H1 (cell line): ENCODE results near the gene IL37. TPM values are rescaled to one million over a fixed set of nuclear protein-coding genes. Genes with fewer than 3 reads are reported as not detected.

Experiments used
- CTCF ChIA-PET: fragments of 300-600 bp; sonication (Branson Sonifier 250); formaldehyde crosslinking; loops from one replicate; lab custom pipeline; 2021; ENCODE audit not compliant: partially characterized antibody; lab: Charles Lee
- POLR2A ChIA-PET: fragments of 300-600 bp; sonication (Branson Sonifier 250); formaldehyde crosslinking; loops from one replicate; lab custom pipeline; 2021; ENCODE audit warnings: inconsistent platforms; ENCODE audit not compliant: partially characterized antibody; lab: Charles Lee
- DNase-seq, 2 experiments: peaks; one replicate each; pipeline versions ENCODE4 v3.0.0 to v3.0.0-alpha.2; 2010 to 2022; ENCODE audit warnings: low spot score in 2 of 2, low read depth in 1 of 2, mixed read lengths in 1 of 2
- FAIRE-seq: peaks from 2 replicates; lab custom pipeline; 2011; peaks lifted over from hg19 to GRCh38; lab: Jason Lieb, UNC
- H2AFZ ChIP-seq: 2 replicates; pipeline ENCODE4 v1.8.1; 2012; ENCODE audit warnings: low read length, inconsistent platforms
- H2AK5ac ChIP-seq: 2 replicates; pipeline ENCODE4 v1.6.1; 2013; ENCODE audit warnings: low read depth, low read length
- H2BK120ac ChIP-seq: replicated peaks from 2 replicates; pipeline ENCODE3; 2013; ENCODE audit warnings: low read depth, low read length, inconsistent platforms
- H2BK12ac ChIP-seq: 2 replicates; pipeline ENCODE4 v1.6.1; 2013; ENCODE audit warnings: low read depth, low read length
- H2BK15ac ChIP-seq: 2 replicates; pipeline ENCODE4 v1.6.1; 2013; ENCODE audit warnings: low read length
- H2BK20ac ChIP-seq: 2 replicates; pipeline ENCODE4 v1.6.1; 2013; ENCODE audit warnings: low read length
- H2BK5ac ChIP-seq: 2 replicates; pipeline ENCODE4 v1.6.1; 2013; ENCODE audit warnings: low read depth, low read length
- H3K14ac ChIP-seq: 2 replicates; pipeline ENCODE4 v1.6.1; 2013; ENCODE audit warnings: inconsistent platforms; ENCODE audit not compliant: insufficient read length
- H3K18ac ChIP-seq: 2 replicates; pipeline ENCODE4 v1.6.1; 2013; ENCODE audit warnings: low read length; ENCODE audit errors: extremely low read depth
- H3K23ac ChIP-seq: 2 replicates; pipeline ENCODE4 v1.6.1; 2013; ENCODE audit warnings: inconsistent platforms; ENCODE audit not compliant: insufficient read length
- H3K23me2 ChIP-seq: 2 replicates; pipeline ENCODE4 v1.6.1; 2013; ENCODE audit warnings: low read depth, low read length
- H3K27ac ChIP-seq: 2 replicates; pipeline ENCODE4 v1.6.1; 2011; ENCODE audit warnings: low read depth, low read length, inconsistent platforms
- H3K27me3 ChIP-seq, 4 experiments: replicated peaks in 1 of 4; 1 replicate in 1 of 4; 2 replicates in 3 of 4; pipeline versions ENCODE4 v1.6.1 to v1.8.1; 2011 to 2013; ENCODE audit warnings: low read length in 3 of 4, mild to moderate bottlenecking in 3 of 4, inconsistent platforms in 2 of 4, mixed read lengths in 2 of 4, moderate library complexity in 1 of 4; ENCODE audit not compliant: control insufficient read depth in 3 of 4, insufficient read depth in 3 of 4; ENCODE audit errors: extremely low read depth in 1 of 4
- H3K36me3 ChIP-seq, 4 experiments: 2 replicates each; pipeline versions ENCODE4 v1.6.1 to v1.8.1; 2011 to 2013; ENCODE audit warnings: mild to moderate bottlenecking in 4 of 4, low read length in 3 of 4, moderate library complexity in 2 of 4, control low read depth in 1 of 4, inconsistent platforms in 1 of 4; ENCODE audit not compliant: insufficient read depth in 4 of 4, control insufficient read depth in 2 of 4
- H3K4ac ChIP-seq: replicated peaks from 2 replicates; pipeline ENCODE3; 2013; ENCODE audit warnings: low read length, low read depth, mixed read lengths, inconsistent platforms; ENCODE audit not compliant: insufficient read length
- H3K4me1 ChIP-seq, 4 experiments: replicated peaks in 1 of 4; 1 replicate in 1 of 4; 2 replicates in 3 of 4; pipeline versions ENCODE4 v1.6.1 to v1.8.1; 2011 to 2013; ENCODE audit warnings: low read length in 3 of 4, inconsistent platforms in 2 of 4, mixed read lengths in 1 of 4; ENCODE audit not compliant: insufficient read depth in 4 of 4, control insufficient read depth in 3 of 4
- H3K4me2 ChIP-seq, 2 experiments: 2 replicates each; pipeline versions ENCODE4 v1.6.1 to v1.8.1; 2011 to 2013; ENCODE audit warnings: low read depth in 2 of 2, low read length in 2 of 2, control low read depth in 1 of 2, inconsistent platforms in 1 of 2, mild to moderate bottlenecking in 1 of 2; ENCODE audit not compliant: insufficient read depth in 1 of 2
- H3K4me3 ChIP-seq, 4 experiments: fragments of 200-600, 300-600 bp in 1 of 4; sonication (generic), shearing (Covaris generic), sonication (Bioruptor Twin) in 1 of 4; 2 replicates each; pipeline versions ENCODE4 v1.5.1 to v1.8.1; 2011 to 2016; ENCODE audit warnings: low read length in 4 of 4, low read depth in 3 of 4, control low read depth in 2 of 4, inconsistent platforms in 2 of 4, mild to moderate bottlenecking in 2 of 4, mixed read lengths in 1 of 4, moderate library complexity in 1 of 4; ENCODE audit not compliant: insufficient read depth in 2 of 4; ENCODE audit errors: extremely low read depth in 1 of 4
- H3K56ac ChIP-seq: replicated peaks from 2 replicates; pipeline ENCODE3; 2013; ENCODE audit warnings: low read depth, mild to moderate bottlenecking, mixed read lengths, low read length, inconsistent platforms; ENCODE audit not compliant: insufficient read length
- H3K79me1 ChIP-seq: 2 replicates; pipeline ENCODE4 v1.6.1; 2013; ENCODE audit warnings: low read depth, low read length, control low read depth
- H3K79me2 ChIP-seq, 2 experiments: 2 replicates each; pipeline versions ENCODE4 v1.6.1 to v1.8.1; 2012 to 2013; ENCODE audit warnings: low read length in 2 of 2, mild to moderate bottlenecking in 2 of 2, inconsistent platforms in 1 of 2; ENCODE audit not compliant: insufficient read depth in 2 of 2, control insufficient read depth in 1 of 2
- H3K9ac ChIP-seq, 4 experiments: replicated peaks in 1 of 4; 1 replicate in 1 of 4; 2 replicates in 3 of 4; pipeline versions ENCODE4 v1.6.1 to v1.8.1; 2011 to 2013; ENCODE audit warnings: low read depth in 3 of 4, low read length in 3 of 4, control low read depth in 2 of 4, mild to moderate bottlenecking in 2 of 4, moderate library complexity in 2 of 4, inconsistent platforms in 1 of 4; ENCODE audit errors: extremely low read depth in 1 of 4
- H3K9me3 ChIP-seq, 2 experiments: 2 replicates each; pipeline versions ENCODE4 v1.6.1 to v1.8.1; 2012 to 2013; ENCODE audit warnings: mild to moderate bottlenecking in 2 of 2, moderate library complexity in 2 of 2, control low read depth in 1 of 2, inconsistent platforms in 1 of 2, low read depth in 1 of 2, low read length in 1 of 2, mixed read lengths in 1 of 2; ENCODE audit not compliant: insufficient read depth in 2 of 2
- H4K20me1 ChIP-seq, 2 experiments: replicated peaks in 1 of 2; 2 replicates each; pipeline versions ENCODE3 to v1.8.1; 2011 to 2013; ENCODE audit warnings: inconsistent platforms in 2 of 2, low read length in 2 of 2, mild to moderate bottlenecking in 1 of 2; ENCODE audit not compliant: insufficient read depth in 2 of 2, control insufficient read depth in 1 of 2
- H4K5ac ChIP-seq: 2 replicates; pipeline ENCODE4 v1.6.1; 2013; ENCODE audit warnings: low read length, low read depth, mixed read lengths, inconsistent platforms; ENCODE audit not compliant: insufficient read length
- H4K8ac ChIP-seq: 2 replicates; pipeline ENCODE4 v1.8.0; 2013; ENCODE audit warnings: mild to moderate bottlenecking, moderate library complexity, low read length, inconsistent platforms; ENCODE audit not compliant: insufficient read depth; ENCODE audit errors: extremely low read depth
- H4K91ac ChIP-seq: replicated peaks from 2 replicates; pipeline ENCODE3; 2013; ENCODE audit warnings: low read length, mixed read lengths, inconsistent platforms; ENCODE audit not compliant: insufficient read length
- CHD1 ChIP-seq: IDR thresholded peaks from 2 replicates; pipeline ENCODE4 v1.6.1; 2012; ENCODE audit warnings: low read depth, low read length, improper control_type of control experiment
- HDAC6 ChIP-seq: IDR thresholded peaks from one replicate; pipeline ENCODE4 v1.7.1; 2012; ENCODE audit warnings: low read depth, mild to moderate bottlenecking, inconsistent platforms, low read length, moderate library complexity
- JUND ChIP-seq: IDR thresholded peaks from 2 replicates; pipeline ENCODE4 v1.6.1; 2011; ENCODE audit warnings: mild to moderate bottlenecking, improper control_type of control experiment, low read length
- SAP30 ChIP-seq: fragments of 300-600 bp; sonication (generic); IDR thresholded peaks from 2 replicates; pipeline ENCODE4 v1.7.1; 2012; ENCODE audit warnings: low read length, moderate library complexity, mild to moderate bottlenecking, inconsistent platforms; ENCODE audit not compliant: insufficient read depth, insufficient replicate concordance
- SIN3A ChIP-seq, 2 experiments: IDR thresholded peaks in 1 of 2; conservative IDR thresholded peaks in 1 of 2; 2 replicates each; pipeline ENCODE4 v1.6.1; 2011 to 2012; ENCODE audit warnings: low read length in 2 of 2, improper control_type of control experiment in 1 of 2, low read depth in 1 of 2, mild to moderate bottlenecking in 1 of 2
- SIRT6 ChIP-seq: IDR thresholded peaks from one replicate; pipeline ENCODE4 v1.7.1; 2012; ENCODE audit warnings: low read length, inconsistent platforms
- SIX5 ChIP-seq: IDR thresholded peaks from 2 replicates; pipeline ENCODE4 v1.6.1; 2011; ENCODE audit warnings: mild to moderate bottlenecking, low read depth, low read length
- SP1 ChIP-seq: IDR thresholded peaks from 2 replicates; pipeline ENCODE4 v1.6.1; 2011; ENCODE audit warnings: low read depth, low read length
- SP4 ChIP-seq: IDR thresholded peaks from 2 replicates; pipeline ENCODE4 v1.6.1; 2012; ENCODE audit warnings: low read length, inconsistent platforms
- SUZ12 ChIP-seq: fragments of 200-600 bp; sonication (generic); IDR thresholded peaks from 2 replicates; pipeline ENCODE4 v1.6.1; 2012; ENCODE audit warnings: mild to moderate bottlenecking, inconsistent platforms, low read length, moderate library complexity, mixed read lengths
- WGBS, 2 experiments: shearing (Covaris generic) in 1 of 2; methylation state at CpG; one replicate each; pipeline versions ENCODE4 v1.1.6 to v1.1.7; 2013 to 2015; ENCODE audit warnings: low lambda C conversion rate in 2 of 2, mixed read lengths in 2 of 2, inconsistent platforms in 1 of 2, low coverage in 1 of 2, missing lambda C conversion rate in 1 of 2; ENCODE audit not compliant: insufficient replicate concordance in 2 of 2, insufficient coverage in 1 of 2, insufficient read length in 1 of 2; ENCODE audit errors: extremely low coverage in 1 of 2, missing lambda C conversion rate in 1 of 2; 5-methylcytosine and 5-hydroxymethylcytosine counted together
- polyA plus RNA-seq, 7 experiments: library from polyadenylated mRNA; depleted of rRNA in 3 of 7; stranded (reverse) in 5 of 7; unstranded in 2 of 7; fragments of >200 nt in 5 of 7; fragments of 200-250 nt in 2 of 7; gene quantifications; 1 replicate in 5 of 7; 2 replicates in 1 of 7; 4 replicates in 1 of 7; pipeline versions ENCODE4 v1.2.1 to v1.2.3, GENCODE V29; 2011 to 2013; ENCODE audit warnings: missing spikeins in 2 of 7, mixed read lengths in 2 of 7
- total RNA-seq: library from RNA; stranded (reverse); fragmentation: NEBNext Ultra II Directional; extraction: Animal tissue kit (Norgen Biotek cat#: 25700); gene quantifications from 2 replicates; pipeline ENCODE4 v1.2.1, GENCODE V29; 2021
- TF ChIP-seq, protein P1 (sequence below), 3 experiments: IDR thresholded peaks; 1 replicate in 2 of 3; 2 replicates in 1 of 3; pipeline versions ENCODE4 v1.5.1 to v1.6.1; 2011; ENCODE audit warnings: low read length in 3 of 3, mild to moderate bottlenecking in 3 of 3, inconsistent platforms in 2 of 3, low read depth in 1 of 3, moderate library complexity in 1 of 3; ENCODE audit not compliant: insufficient read depth in 1 of 3; ENCODE audit errors: control extremely low read depth in 1 of 3

Gene IL37
- total and polyA plus RNA-seq, 2 of the 8 experiments (the other 6 are each of a cell fraction or from before 2014, with no cell fraction given): 0.18 TPM; not detected in 1

DNA sequence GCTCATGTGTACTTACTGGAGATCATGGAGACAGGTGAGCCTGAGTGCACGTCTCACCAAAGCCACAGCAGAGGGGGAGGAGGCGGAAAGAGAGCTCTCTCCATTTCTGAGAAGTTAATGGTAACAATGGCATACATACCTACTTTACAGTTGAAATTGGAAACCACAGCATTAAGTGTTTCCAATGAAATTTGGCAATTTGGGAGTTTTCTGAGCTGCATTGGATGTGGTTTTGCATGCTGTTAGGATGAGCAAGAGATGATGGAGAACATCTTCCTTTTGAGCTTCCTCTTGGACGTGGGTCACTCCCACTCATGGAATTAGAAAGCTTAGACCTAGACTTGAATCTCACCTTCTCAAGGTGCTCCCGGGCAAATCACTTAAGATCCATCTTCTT is 25.5 kb upstream of the IL37 start:
- POLR2A ChIA-PET: interaction anchor here (0.6 to 1.5 kb wide), 2 partner anchors 18 to 136 kb away, joined by 3 to 5 read pairs; no protein-coding TSS in a partner anchor
- no peak overlapping the region for H4K91ac ChIP-seq
- H2AK5ac ChIP-seq: no peak overlapping the region
- H2BK120ac ChIP-seq: no peak overlapping the region
- WGBS, 2 experiments: 80% methylated on average over 4 of the region's 4 CpGs; no CpG with 5 or more reads in 1 of the 2 experiments
- H3K9me3 ChIP-seq: no peaks in the 10 kb centered on the region
- H3K23ac ChIP-seq: no peak overlapping the region
- H3K56ac ChIP-seq: no peak overlapping the region
- H4K8ac ChIP-seq: no peak overlapping the region
- H2BK20ac ChIP-seq: no peak overlapping the region
- H3K14ac ChIP-seq: no peak overlapping the region
- H4K20me1 ChIP-seq: no peaks in the 10 kb centered on the region
- H3K4me1 ChIP-seq: 0 out of 7 replicates have a peak, but pooled peaks cover 0 to 2% (median 0%) of the 10 kb centered on the region in 4 experiments
- DNase-seq (no peak), FAIRE-seq (no peak)
- no peak overlapping the region for H3K4ac ChIP-seq
- no peak overlapping the region for H3K4me3 ChIP-seq
- no peak overlapping the region for H3K4me2 ChIP-seq
- no peak overlapping the region for H3K9ac ChIP-seq
- H3K36me3 ChIP-seq: no peaks in the 10 kb centered on the region
- no peak overlapping the region for H2BK5ac ChIP-seq
- H3K27ac ChIP-seq: no peak overlapping the region
- H3K27me3 ChIP-seq: no peaks in the 10 kb centered on the region
- no peaks in the 10 kb centered on the region; the same call in 1 of the 2 replicates for H3K79me1 ChIP-seq
- no peaks in the 10 kb centered on the region for H3K23me2 ChIP-seq
- H2BK15ac ChIP-seq: no peak overlapping the region
- CTCF ChIA-PET: interaction anchor here (0.6 to 9.7 kb wide), 67 partner anchors 8 to 285 kb away, joined by 3 to 178 read pairs (median 4); partner anchors contain the start of genes IL1B and IL37
- no peaks in the 10 kb centered on the region for H3K79me2 ChIP-seq
- no peak overlapping the region for H2BK12ac ChIP-seq
- H3K18ac ChIP-seq: no peak overlapping the region
- no peak overlapping the region for H2AFZ ChIP-seq
- no peak overlapping the region for H4K5ac ChIP-seq
- no peak for TF ChIP-seq CHD1
- TF ChIP-seq SIRT6: no peak
- no peak for TF ChIP-seq SP4
- TF ChIP-seq SIN3A (conservative IDR thresholded peaks at IDR 0.05 in 1 of 2, IDR thresholded peaks at IDR 0.05 in 1 of 2; ENCODE audit: low read depth in 1 of 2, low read length in 2 of 2): no peak
- TF ChIP-seq SUZ12: no peak
- no peak for TF ChIP-seq SIX5
- TF ChIP-seq, protein P1, sequence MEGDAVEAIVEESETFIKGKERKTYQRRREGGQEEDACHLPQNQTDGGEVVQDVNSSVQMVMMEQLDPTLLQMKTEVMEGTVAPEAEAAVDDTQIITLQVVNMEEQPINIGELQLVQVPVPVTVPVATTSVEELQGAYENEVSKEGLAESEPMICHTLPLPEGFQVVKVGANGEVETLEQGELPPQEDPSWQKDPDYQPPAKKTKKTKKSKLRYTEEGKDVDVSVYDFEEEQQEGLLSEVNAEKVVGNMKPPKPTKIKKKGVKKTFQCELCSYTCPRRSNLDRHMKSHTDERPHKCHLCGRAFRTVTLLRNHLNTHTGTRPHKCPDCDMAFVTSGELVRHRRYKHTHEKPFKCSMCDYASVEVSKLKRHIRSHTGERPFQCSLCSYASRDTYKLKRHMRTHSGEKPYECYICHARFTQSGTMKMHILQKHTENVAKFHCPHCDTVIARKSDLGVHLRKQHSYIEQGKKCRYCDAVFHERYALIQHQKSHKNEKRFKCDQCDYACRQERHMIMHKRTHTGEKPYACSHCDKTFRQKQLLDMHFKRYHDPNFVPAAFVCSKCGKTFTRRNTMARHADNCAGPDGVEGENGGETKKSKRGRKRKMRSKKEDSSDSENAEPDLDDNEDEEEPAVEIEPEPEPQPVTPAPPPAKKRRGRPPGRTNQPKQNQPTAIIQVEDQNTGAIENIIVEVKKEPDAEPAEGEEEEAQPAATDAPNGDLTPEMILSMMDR (IDR thresholded peaks at IDR 0.05; ENCODE audit: control extremely low read depth in 1 of 3, insufficient read depth in 1 of 3, low read depth in 1 of 3, low read length in 3 of 3): no peak
- no peak for TF ChIP-seq JUND
- no peak for TF ChIP-seq SP1
- no peak for TF ChIP-seq HDAC6
- no peak for TF ChIP-seq SAP30
